ENCODE data around the gene UGT1A7.

The UGT1A7 gene

DNA sequence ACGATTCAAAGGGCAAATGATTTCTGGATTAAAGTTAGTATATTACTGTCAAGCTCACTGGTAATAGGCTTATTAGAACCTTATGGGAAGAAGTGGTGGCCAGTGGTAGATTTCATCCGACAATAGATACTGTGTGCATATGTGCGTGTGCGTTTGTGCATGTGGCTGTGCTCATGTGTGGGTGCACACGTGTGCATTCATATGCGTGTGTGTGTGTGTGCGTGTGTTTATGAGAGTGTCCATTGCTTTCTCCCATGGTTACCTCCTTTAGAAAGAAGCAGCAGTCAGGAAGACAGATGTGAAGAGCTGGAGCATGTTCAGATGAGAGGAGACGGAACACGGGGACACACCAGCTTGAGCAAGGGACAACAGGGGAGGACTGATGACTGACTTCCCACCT lies 87.6 kb downstream of the UGT1A7 start:
- TF ChIP-seq, protein P1, sequence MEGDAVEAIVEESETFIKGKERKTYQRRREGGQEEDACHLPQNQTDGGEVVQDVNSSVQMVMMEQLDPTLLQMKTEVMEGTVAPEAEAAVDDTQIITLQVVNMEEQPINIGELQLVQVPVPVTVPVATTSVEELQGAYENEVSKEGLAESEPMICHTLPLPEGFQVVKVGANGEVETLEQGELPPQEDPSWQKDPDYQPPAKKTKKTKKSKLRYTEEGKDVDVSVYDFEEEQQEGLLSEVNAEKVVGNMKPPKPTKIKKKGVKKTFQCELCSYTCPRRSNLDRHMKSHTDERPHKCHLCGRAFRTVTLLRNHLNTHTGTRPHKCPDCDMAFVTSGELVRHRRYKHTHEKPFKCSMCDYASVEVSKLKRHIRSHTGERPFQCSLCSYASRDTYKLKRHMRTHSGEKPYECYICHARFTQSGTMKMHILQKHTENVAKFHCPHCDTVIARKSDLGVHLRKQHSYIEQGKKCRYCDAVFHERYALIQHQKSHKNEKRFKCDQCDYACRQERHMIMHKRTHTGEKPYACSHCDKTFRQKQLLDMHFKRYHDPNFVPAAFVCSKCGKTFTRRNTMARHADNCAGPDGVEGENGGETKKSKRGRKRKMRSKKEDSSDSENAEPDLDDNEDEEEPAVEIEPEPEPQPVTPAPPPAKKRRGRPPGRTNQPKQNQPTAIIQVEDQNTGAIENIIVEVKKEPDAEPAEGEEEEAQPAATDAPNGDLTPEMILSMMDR (IDR thresholded peaks at IDR 0.05) = no peak

DNA sequence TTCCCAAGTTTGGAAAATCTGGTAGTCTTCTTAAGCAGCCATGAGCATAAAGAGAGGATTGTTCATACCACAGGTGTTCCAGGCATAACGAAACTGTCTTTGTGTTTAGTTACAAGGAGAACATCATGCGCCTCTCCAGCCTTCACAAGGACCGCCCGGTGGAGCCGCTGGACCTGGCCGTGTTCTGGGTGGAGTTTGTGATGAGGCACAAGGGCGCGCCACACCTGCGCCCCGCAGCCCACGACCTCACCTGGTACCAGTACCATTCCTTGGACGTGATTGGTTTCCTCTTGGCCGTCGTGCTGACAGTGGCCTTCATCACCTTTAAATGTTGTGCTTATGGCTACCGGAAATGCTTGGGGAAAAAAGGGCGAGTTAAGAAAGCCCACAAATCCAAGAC lies 90.5 kb downstream of the UGT1A7 start:
- TF ChIP-seq, protein P1 (IDR thresholded peaks at IDR 0.05) = no peak

DNA sequence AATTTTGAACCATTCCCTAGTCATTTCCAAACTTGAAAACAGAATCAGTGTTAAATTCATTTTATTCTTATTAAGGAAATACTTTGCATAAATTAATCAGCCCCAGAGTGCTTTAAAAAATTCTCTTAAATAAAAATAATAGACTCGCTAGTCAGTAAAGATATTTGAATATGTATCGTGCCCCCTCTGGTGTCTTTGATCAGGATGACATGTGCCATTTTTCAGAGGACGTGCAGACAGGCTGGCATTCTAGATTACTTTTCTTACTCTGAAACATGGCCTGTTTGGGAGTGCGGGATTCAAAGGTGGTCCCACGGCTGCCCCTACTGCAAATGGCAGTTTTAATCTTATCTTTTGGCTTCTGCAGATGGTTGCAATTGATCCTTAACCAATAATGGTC lies 90.9 kb downstream of the UGT1A7 start:
- TF ChIP-seq, protein P1 (IDR thresholded peaks at IDR 0.05) = peak; percentile 42; the same call in 1 of the 2 replicates

DNA sequence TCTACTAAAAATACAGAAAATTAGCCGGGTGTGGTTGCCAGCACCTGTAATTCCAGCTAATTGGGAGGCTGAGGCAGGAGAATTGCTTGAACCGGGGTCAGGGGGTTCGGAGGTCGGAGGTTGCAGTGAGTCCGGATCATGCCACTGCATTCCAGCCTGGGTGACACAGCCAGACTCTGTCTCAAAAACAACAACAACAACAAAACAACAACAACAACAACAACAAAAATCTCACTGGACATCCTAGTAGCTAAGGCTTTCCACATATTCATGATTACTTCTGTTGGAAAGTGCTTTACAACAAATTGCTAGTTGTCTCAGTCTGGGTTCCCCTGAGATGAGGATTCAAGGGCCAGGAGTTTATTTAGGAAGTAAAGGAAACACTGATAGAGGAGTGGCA lies 92.2 kb downstream of the UGT1A7 start:
- TF ChIP-seq, protein P1 (IDR thresholded peaks at IDR 0.05) = no peak

DNA sequence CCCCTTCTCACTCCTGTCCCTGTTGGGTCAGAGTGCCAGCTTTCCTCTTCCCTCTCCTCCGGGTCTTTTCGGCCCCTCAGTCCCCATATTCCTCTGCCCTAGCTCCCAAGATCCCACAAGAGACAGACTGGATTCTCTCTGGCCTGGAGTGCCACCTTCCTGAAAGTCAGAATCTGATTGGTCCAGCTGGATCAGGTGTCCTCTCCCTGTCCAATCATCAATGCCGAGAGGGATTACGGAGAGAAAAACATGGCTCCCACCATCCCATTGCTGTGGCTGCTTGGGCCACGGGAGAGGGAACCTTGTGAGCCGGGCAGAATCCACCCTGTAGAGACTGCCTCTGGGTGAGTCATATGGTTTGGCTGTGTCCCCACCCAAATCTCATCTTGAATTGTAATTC lies 93.7 kb downstream of the UGT1A7 start:
- TF ChIP-seq, protein P1 (IDR thresholded peaks at IDR 0.05) = no peak

DNA sequence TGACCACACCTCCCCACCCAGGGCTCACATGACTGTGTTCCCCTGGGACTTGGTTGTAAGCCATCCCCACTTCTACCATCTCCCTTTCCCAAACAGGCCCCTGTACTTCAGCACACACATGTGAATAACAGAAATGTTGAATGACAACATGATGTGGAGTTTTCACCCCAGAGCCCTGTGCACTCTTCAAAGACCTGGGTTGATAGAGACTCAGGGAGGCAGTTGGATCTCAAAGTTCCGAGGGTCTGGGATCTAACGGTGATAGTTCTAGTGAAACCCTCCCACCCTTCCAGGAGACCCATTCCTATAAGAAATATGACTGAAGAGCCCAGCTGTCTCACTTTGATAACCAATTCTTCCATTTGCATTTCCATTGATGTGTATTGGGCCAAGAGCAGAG lies 96.3 kb downstream of the UGT1A7 start, which contains the start of gene MROH2A:
Gene MROH2A, plus strand, starts transcription at position 301 of the 400 bp plus-strand sequence. CDS start 1,029 bp downstream, outside the sequence.
- TF ChIP-seq, protein P1 (IDR thresholded peaks at IDR 0.05) = no peak

DNA sequence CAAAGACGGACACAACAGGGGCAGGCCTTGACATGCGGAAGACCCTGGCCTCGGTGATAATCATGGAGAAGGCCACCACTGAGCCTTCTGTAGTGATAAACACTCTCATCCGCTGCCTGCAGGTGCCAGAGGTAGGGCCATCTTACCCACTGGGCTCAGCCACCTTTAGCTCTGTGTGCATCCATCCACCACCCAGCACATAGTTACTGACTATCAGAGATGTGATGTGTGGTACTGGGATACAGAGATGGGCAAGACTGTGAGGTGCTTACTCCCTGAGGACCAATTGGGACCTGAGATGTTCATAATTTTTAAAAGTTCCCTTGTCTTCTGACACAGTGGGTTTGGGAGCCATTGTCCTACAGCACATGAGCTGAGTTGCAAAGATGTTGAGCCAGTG lies 98.0 kb downstream of the UGT1A7 start:
- TF ChIP-seq, protein P1 (IDR thresholded peaks at IDR 0.05) = no peak

DNA sequence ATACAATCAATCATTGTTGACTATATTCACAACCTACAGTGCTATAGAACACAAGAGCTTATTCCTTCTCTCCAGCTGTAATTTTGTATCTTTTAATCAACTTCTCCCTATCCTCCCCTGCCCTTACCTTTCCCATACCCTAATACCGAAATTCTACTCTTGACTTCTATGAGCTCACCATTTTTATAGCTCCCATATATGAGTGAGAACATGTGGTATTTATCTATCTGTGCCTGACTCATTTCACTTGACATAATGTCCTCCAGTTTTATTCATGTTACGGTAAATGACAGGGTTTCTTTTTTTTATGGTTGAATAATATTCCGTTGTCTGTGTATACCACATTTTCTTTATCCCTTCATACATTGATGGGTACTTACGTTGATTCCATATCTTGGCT lies 99.1 kb downstream of the UGT1A7 start:
- TF ChIP-seq, protein P1 (IDR thresholded peaks at IDR 0.05) = no peak

Data from LNCAP (cell line).